IMR-90 (cell line): ENCODE data around the gene SPATA24. TPM values are rescaled to one million over a fixed set of nuclear protein-coding genes. Genes with fewer than 3 reads are reported as not detected.

Experiments used
- ATAC-seq: fragments of 200-7000 bp; cut with Tn5 transposase; 2 replicates; pipeline ENCODE4 v1.9.1; 2020; ENCODE audit warnings: low read depth, mild to moderate bottlenecking, moderate library complexity
- BruUV-seq: library from RNA; stranded (reverse); fragments of 400-500 nt; replicated peaks from 2 replicates; lab custom pipeline; 2021; lab: Mats Ljungman, UMichigan
- CTCF ChIA-PET: fragments of 300-600 bp; formaldehyde crosslinking; extraction: SDS; loops from one replicate; lab custom pipeline; 2021; ENCODE audit warnings: antibody characterized with exemption; lab: Yijun Ruan, JAX
- POLR2A ChIA-PET: fragments of 300-600 bp; sonication (Branson Sonifier 250); formaldehyde crosslinking; loops from one replicate; lab custom pipeline; 2022; ENCODE audit warnings: antibody characterized with exemption; ENCODE audit not compliant: unreplicated experiment; lab: Charles Lee
- DNase-seq: peaks from one replicate; pipeline ENCODE4 v3.0.0; 2013
- H2AFZ ChIP-seq: replicated peaks from 2 replicates; pipeline ENCODE3; 2013; ENCODE audit warnings: low read length, mild to moderate bottlenecking; ENCODE audit not compliant: poor library complexity
- H2AK5ac ChIP-seq: 2 replicates; pipeline ENCODE4 v1.6.1; 2013; ENCODE audit warnings: low read depth, low read length, inconsistent platforms
- H2AK9ac ChIP-seq: replicated peaks from 2 replicates; pipeline ENCODE3; 2013; ENCODE audit warnings: mild to moderate bottlenecking, low read depth, low read length, moderate library complexity; ENCODE audit not compliant: poor library complexity
- H2BK120ac ChIP-seq: 2 replicates; pipeline ENCODE4 v1.6.1; 2013; ENCODE audit warnings: low read depth, low read length, inconsistent platforms
- H2BK15ac ChIP-seq: 3 replicates; pipeline ENCODE4 v1.6.1; 2013; ENCODE audit warnings: low read depth, low read length, inconsistent platforms
- H2BK20ac ChIP-seq: 2 replicates; pipeline ENCODE4 v1.6.1; 2013; ENCODE audit warnings: low read depth, mild to moderate bottlenecking, inconsistent platforms, low read length, moderate library complexity
- H2BK5ac ChIP-seq: 2 replicates; pipeline ENCODE4 v1.6.1; 2013; ENCODE audit warnings: mild to moderate bottlenecking, low read depth, low read length, inconsistent platforms; ENCODE audit not compliant: poor library complexity, severe bottlenecking
- H3K14ac ChIP-seq: replicated peaks from 2 replicates; pipeline ENCODE4 v1.6.1; 2013; ENCODE audit warnings: low read depth, low read length, inconsistent platforms
- H3K18ac ChIP-seq: 2 replicates; pipeline ENCODE4 v1.6.1; 2013; ENCODE audit warnings: low read depth, low read length, control low read depth
- H3K23ac ChIP-seq: 2 replicates; pipeline ENCODE4 v1.6.1; 2013; ENCODE audit warnings: low read depth, low read length, inconsistent platforms
- H3K27ac ChIP-seq: 2 replicates; pipeline ENCODE4 v1.5.1; 2013; ENCODE audit warnings: mild to moderate bottlenecking, control low read depth, low read length; ENCODE audit not compliant: insufficient read depth
- H3K27me3 ChIP-seq: 2 replicates; pipeline ENCODE4 v1.6.1; 2013; ENCODE audit warnings: low read length; ENCODE audit not compliant: control insufficient read depth, insufficient read depth
- H3K36me3 ChIP-seq: 2 replicates; pipeline ENCODE4 v1.6.1; 2013; ENCODE audit warnings: low read length, mixed read lengths; ENCODE audit not compliant: control insufficient read depth, insufficient read depth
- H3K4ac ChIP-seq: 2 replicates; pipeline ENCODE4 v1.6.1; 2013; ENCODE audit warnings: low read depth, low read length, inconsistent platforms
- H3K4me1 ChIP-seq: 2 replicates; pipeline ENCODE4 v1.6.1; 2013; ENCODE audit warnings: low read length, mixed read lengths; ENCODE audit not compliant: control insufficient read depth, insufficient read depth
- H3K4me2 ChIP-seq: 2 replicates; pipeline ENCODE4 v1.6.1; 2013; ENCODE audit warnings: low read depth, mild to moderate bottlenecking, control low read depth, low read length, moderate library complexity
- H3K4me3 ChIP-seq: 2 replicates; pipeline ENCODE4 v1.5.1; 2013; ENCODE audit warnings: low read depth, mild to moderate bottlenecking, control low read depth, low read length, moderate library complexity; ENCODE audit not compliant: insufficient read depth
- H3K56ac ChIP-seq: 2 replicates; pipeline ENCODE4 v1.6.1; 2013; ENCODE audit warnings: low read length, inconsistent platforms; ENCODE audit not compliant: insufficient read depth; ENCODE audit errors: extremely low read depth
- H3K79me1 ChIP-seq, 2 experiments: 2 replicates each; pipeline ENCODE4 v1.6.1; 2013; ENCODE audit warnings: low read length in 2 of 2, inconsistent platforms in 1 of 2, low read depth in 1 of 2
- H3K9ac ChIP-seq: 2 replicates; pipeline ENCODE4 v1.6.1; 2013; ENCODE audit warnings: low read depth, low read length, control low read depth
- H3K9me1 ChIP-seq: 2 replicates; pipeline ENCODE4 v1.6.1; 2013; ENCODE audit warnings: low read length, inconsistent platforms; ENCODE audit not compliant: insufficient read depth
- H3K9me3 ChIP-seq: 2 replicates; pipeline ENCODE4 v1.6.1; 2013; ENCODE audit warnings: low read length; ENCODE audit not compliant: control insufficient read depth, insufficient read depth
- H4K20me1 ChIP-seq: 2 replicates; pipeline ENCODE4 v1.6.1; 2013; ENCODE audit warnings: low read length, inconsistent platforms; ENCODE audit not compliant: insufficient read depth
- H4K5ac ChIP-seq: 2 replicates; pipeline ENCODE4 v1.6.1; 2013; ENCODE audit warnings: mild to moderate bottlenecking, low read depth, low read length, control low read depth
- H4K8ac ChIP-seq, 2 experiments: 2 replicates each; pipeline ENCODE4 v1.6.1; 2013; ENCODE audit warnings: low read depth in 2 of 2, low read length in 2 of 2, control low read depth in 1 of 2, inconsistent platforms in 1 of 2
- H4K91ac ChIP-seq: 2 replicates; pipeline ENCODE4 v1.6.1; 2013; ENCODE audit warnings: low read depth, low read length, inconsistent platforms; ENCODE audit not compliant: insufficient read depth
- BHLHE40 ChIP-seq: fragments of 150-350 bp; IDR thresholded peaks from 2 replicates; pipeline ENCODE4 v1.6.1; 2016; ENCODE audit warnings: mild to moderate bottlenecking, low read depth, low read length
- CEBPB ChIP-seq: IDR thresholded peaks from 2 replicates; pipeline ENCODE4 v1.6.1; 2012; ENCODE audit warnings: low read depth, low read length, improper control_type of control experiment
- CHD1 ChIP-seq: IDR thresholded peaks from 2 replicates; pipeline ENCODE4 v1.6.1; 2012; ENCODE audit warnings: low read depth, low read length, improper control_type of control experiment
- CTCF ChIP-seq: conservative IDR thresholded peaks from 2 replicates; pipeline ENCODE4 v1.5.1; 2012; ENCODE audit warnings: mild to moderate bottlenecking, low read depth, low read length, improper control_type of control experiment
- MAFK ChIP-seq: IDR thresholded peaks from 2 replicates; pipeline ENCODE4 v1.6.1; 2012; ENCODE audit warnings: low read depth, low read length, improper control_type of control experiment
- MAZ ChIP-seq: IDR thresholded peaks from 2 replicates; pipeline ENCODE4 v1.6.1; 2012; ENCODE audit warnings: low read depth, mild to moderate bottlenecking, low read length, improper control_type of control experiment, moderate library complexity, borderline replicate concordance
- MXI1 ChIP-seq: IDR thresholded peaks from 2 replicates; pipeline ENCODE4 v1.6.1; 2012; ENCODE audit warnings: low read depth, mild to moderate bottlenecking, low read length, moderate library complexity, borderline replicate concordance
- NFE2L2 ChIP-seq: fragments of 150-350 bp; IDR thresholded peaks from 2 replicates; pipeline ENCODE4 v1.6.1; 2016; ENCODE audit warnings: low read depth, mild to moderate bottlenecking, low read length
- POLR2A ChIP-seq: IDR thresholded peaks from 2 replicates; pipeline ENCODE4 v1.6.1; 2012; ENCODE audit warnings: mild to moderate bottlenecking, low read depth, low read length
- RAD21 ChIP-seq: IDR thresholded peaks from 2 replicates; pipeline ENCODE4 v1.6.1; 2012; ENCODE audit warnings: low read length, improper control_type of control experiment
- RCOR1 ChIP-seq: IDR thresholded peaks from 2 replicates; pipeline ENCODE4 v1.6.1; 2012; ENCODE audit warnings: mild to moderate bottlenecking, low read length, improper control_type of control experiment; ENCODE audit not compliant: insufficient replicate concordance
- RFX5 ChIP-seq: IDR thresholded peaks from 2 replicates; pipeline ENCODE4 v1.8.0; 2012; ENCODE audit warnings: low read depth, mild to moderate bottlenecking, low read length, moderate library complexity
- SMC3 ChIP-seq: fragments of 150-350 bp; IDR thresholded peaks from 2 replicates; pipeline ENCODE4 v1.6.1; 2016; ENCODE audit warnings: low read depth, mild to moderate bottlenecking, antibody characterized with exemption, low read length, moderate library complexity
- WGBS, 2 experiments: methylation state at CpG; one replicate each; pipeline versions ENCODE4 v1.1.5 to v1.1.7; 2013; ENCODE audit warnings: missing lambda C conversion rate in 2 of 2; ENCODE audit not compliant: insufficient read length in 1 of 2; ENCODE audit errors: extremely low coverage in 2 of 2; 5-methylcytosine and 5-hydroxymethylcytosine counted together
- dilution Hi-C: fragments of 300-500 bp; cut with HindIII; formaldehyde crosslinking; loops from one replicate; pipeline ENCODE4 v1.14.3; 2018; ENCODE audit warnings: low sequenced_read_pairs; ENCODE audit not compliant: unreplicated experiment
- in situ Hi-C: fragments of 300-500 bp; cut with MboI; formaldehyde crosslinking; loops from 3 replicates; pipeline ENCODE4 v1.14.3; 2019; ENCODE audit warnings: low sequenced_read_pairs, inconsistent platforms, mixed read lengths
- intact Hi-C: fragments of 100-400 bp; cut with micrococcal nuclease; formaldehyde crosslinking; loops from 2 replicates; pipeline ENCODE4 v1.10.0; 2022
- polyA plus RNA-seq, 3 experiments: library from polyadenylated mRNA; depleted of rRNA; stranded (reverse); fragments of >200 nt; gene quantifications; 2 replicates each; pipeline ENCODE4 v1.2.3, GENCODE V29; 2012; ENCODE audit warnings: low replicate concordance in 1 of 3
- total RNA-seq: library from RNA; depleted of rRNA; stranded (reverse); fragments of >200 nt; gene quantifications from 2 replicates; pipeline ENCODE4 v1.2.3, GENCODE V29; 2012
- TF ChIP-seq, protein P1 (sequence below): fragments of 150-350 bp; IDR thresholded peaks from 2 replicates; pipeline ENCODE4 v1.6.1; 2016; ENCODE audit warnings: low read depth, mild to moderate bottlenecking, low read length, moderate library complexity, borderline replicate concordance

The SPATA24 gene
- total and polyA plus RNA-seq, 2 of the 4 experiments (the other 2 are of a cell fraction) = 4.1 to 4.3 TPM

- no peak overlapping the region for H2BK20ac ChIP-seq
- BruUV-seq = no TSS peak
- H4K91ac ChIP-seq = no peak overlapping the region
- no peak overlapping the region for H3K23ac ChIP-seq
- in situ Hi-C loops (no loop called here), intact Hi-C loops (no loop called here), dilution Hi-C loops (no loop called here)
- no peak for TF ChIP-seq BHLHE40
- TF ChIP-seq CEBPB = no peak
- TF ChIP-seq MXI1 = no peak
- no peak for TF ChIP-seq SMC3
- no peak for TF ChIP-seq MAFK
- no peak for TF ChIP-seq RAD21
- TF ChIP-seq RFX5 = no peak
- TF ChIP-seq NFE2L2 = no peak
- no peak for TF ChIP-seq MAZ
- no peak for TF ChIP-seq CTCF
- no peak for TF ChIP-seq POLR2A
- TF ChIP-seq, protein P1, sequence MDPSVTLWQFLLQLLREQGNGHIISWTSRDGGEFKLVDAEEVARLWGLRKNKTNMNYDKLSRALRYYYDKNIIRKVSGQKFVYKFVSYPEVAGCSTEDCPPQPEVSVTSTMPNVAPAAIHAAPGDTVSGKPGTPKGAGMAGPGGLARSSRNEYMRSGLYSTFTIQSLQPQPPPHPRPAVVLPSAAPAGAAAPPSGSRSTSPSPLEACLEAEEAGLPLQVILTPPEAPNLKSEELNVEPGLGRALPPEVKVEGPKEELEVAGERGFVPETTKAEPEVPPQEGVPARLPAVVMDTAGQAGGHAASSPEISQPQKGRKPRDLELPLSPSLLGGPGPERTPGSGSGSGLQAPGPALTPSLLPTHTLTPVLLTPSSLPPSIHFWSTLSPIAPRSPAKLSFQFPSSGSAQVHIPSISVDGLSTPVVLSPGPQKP = no peak
- TF ChIP-seq RCOR1 = no peak
- no peak for TF ChIP-seq CHD1
- H2AFZ ChIP-seq = no peak overlapping the region
- H3K4me1 ChIP-seq = peaks cover 4% of the 10 kb centered on the region; the same call in 1 of the 2 replicates
- no peak overlapping the region for H3K14ac ChIP-seq
- POLR2A ChIA-PET = no interaction called here
- H3K27me3 ChIP-seq = no peaks in the 10 kb centered on the region
- WGBS, 2 experiments = no CpG with 5 or more reads among the region's 3 CpGs
- H3K36me3 ChIP-seq = peaks cover 2% of the 10 kb centered on the region
- no peak overlapping the region for H3K18ac ChIP-seq
- H3K9me3 ChIP-seq = no peaks in the 10 kb centered on the region
- 0 out of 2 replicates have a peak, but pooled peaks cover 2% of the 10 kb centered on the region for H3K9me1 ChIP-seq
- CTCF ChIA-PET = interaction anchor here (1.2 kb wide), 1 partner anchor 12 kb away, joined by 3 read pairs; the partner anchor contains the start of gene PAIP2
- DNase-seq (no peak), ATAC-seq (no peak)
- H3K56ac ChIP-seq = no peak overlapping the region
- no peak overlapping the region for H2AK9ac ChIP-seq
- no peak overlapping the region for H2BK120ac ChIP-seq
- peaks cover 90% of the 10 kb centered on the region for H4K20me1 ChIP-seq
- H4K5ac ChIP-seq = no peak overlapping the region
- no peak overlapping the region for H3K4me3 ChIP-seq
- peaks cover 0 to 59% of the 10 kb centered on the region in 2 experiments; a peak in 2 of 4 replicates for H3K79me1 ChIP-seq
- no peak overlapping the region for H3K4ac ChIP-seq
- no peak overlapping the region for H2AK5ac ChIP-seq
- H4K8ac ChIP-seq = no peak overlapping the region
- H3K27ac ChIP-seq = no peak overlapping the region
- H3K4me2 ChIP-seq = no peak overlapping the region
- no peak overlapping the region for H2BK15ac ChIP-seq
- H3K9ac ChIP-seq = no peak overlapping the region
- no peak overlapping the region for H2BK5ac ChIP-seq
Observed at GRCh38 chr5:139354186-139354585, 49.7 kb downstream of the SPATA24 start.
